ENCODE data around the gene WFIKKN2.

DNA sequence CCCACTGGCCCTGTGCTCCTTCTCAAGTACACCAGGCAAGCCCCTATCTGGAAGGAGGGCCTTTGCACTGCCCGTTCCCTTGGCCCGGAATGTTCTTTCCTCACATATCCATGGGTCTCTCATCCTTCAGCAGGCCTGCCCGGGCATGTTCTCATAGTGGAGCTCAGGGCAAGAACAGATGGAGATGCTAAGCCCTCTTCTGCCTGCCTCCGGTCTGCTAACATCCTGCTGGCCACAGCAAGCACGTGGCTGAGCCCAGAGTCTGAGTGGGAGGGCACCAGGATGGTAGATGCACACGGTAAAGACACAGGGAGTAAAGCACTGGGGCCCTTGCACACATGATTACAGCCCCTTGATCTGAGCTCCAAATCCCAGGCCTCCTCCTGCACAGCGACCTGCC is 48.3 kb upstream of the WFIKKN2 start:
- no peak for TF ChIP-seq EZH2 (IDR thresholded peaks at IDR 0.05; ENCODE audit: insufficient read depth, low read length)
- TF ChIP-seq, protein P1, sequence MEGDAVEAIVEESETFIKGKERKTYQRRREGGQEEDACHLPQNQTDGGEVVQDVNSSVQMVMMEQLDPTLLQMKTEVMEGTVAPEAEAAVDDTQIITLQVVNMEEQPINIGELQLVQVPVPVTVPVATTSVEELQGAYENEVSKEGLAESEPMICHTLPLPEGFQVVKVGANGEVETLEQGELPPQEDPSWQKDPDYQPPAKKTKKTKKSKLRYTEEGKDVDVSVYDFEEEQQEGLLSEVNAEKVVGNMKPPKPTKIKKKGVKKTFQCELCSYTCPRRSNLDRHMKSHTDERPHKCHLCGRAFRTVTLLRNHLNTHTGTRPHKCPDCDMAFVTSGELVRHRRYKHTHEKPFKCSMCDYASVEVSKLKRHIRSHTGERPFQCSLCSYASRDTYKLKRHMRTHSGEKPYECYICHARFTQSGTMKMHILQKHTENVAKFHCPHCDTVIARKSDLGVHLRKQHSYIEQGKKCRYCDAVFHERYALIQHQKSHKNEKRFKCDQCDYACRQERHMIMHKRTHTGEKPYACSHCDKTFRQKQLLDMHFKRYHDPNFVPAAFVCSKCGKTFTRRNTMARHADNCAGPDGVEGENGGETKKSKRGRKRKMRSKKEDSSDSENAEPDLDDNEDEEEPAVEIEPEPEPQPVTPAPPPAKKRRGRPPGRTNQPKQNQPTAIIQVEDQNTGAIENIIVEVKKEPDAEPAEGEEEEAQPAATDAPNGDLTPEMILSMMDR (IDR thresholded peaks at IDR 0.05; ENCODE audit: insufficient read depth, low read depth, low read length): no peak
